ENCODE measurements around the gene ZBTB7A. TPM values are rescaled to one million over a fixed set of nuclear protein-coding genes. Genes with fewer than 3 reads are reported as not detected.

Gene ZBTB7A
- total and polyA plus RNA-seq, 2 of the 4 experiments (the other 2 are of a cell fraction) = 3.2 to 10.3 TPM

DNA sequence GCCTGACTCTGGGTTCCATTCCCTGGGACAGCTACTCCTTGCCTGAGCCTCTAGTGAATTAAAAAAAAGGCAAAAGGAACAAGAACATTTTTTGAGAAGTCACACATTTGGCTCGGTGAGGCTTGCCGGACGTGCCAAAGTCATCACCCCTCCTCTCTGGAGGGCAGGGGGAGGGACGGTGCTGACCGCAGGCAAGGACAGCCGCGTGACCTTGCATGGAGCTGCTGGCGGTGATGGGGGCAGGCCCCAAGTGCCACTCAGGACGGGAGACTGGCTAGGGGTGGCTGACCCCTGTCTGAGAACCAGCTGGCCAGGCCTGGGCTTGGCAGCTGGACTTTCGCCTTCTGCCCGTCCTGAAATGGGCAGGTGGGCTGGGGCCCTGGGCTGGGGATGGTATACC, 30.8 kb upstream of the ZBTB7A start:
- Histone ChIP-seq H3K4me3 (ENCODE audit: insufficient read depth, low read depth, low read length) (no peak overlapping the region), H3K4me1 (ENCODE audit: control insufficient read depth, insufficient read depth, low read length) (no peaks in the 10 kb centered on the region), H3K9me1 (ENCODE audit: insufficient read depth, low read length) (no peaks in the 10 kb centered on the region), H3K9me3 (ENCODE audit: control insufficient read depth, insufficient read depth, low read length) (no peaks in the 10 kb centered on the region), H3K36me3 (ENCODE audit: control insufficient read depth, insufficient read depth, low read length) (peaks cover 70% of the 10 kb centered on the region), H3K14ac (replicated peaks; ENCODE audit: low read depth, low read length) (no peak overlapping the region), H3K18ac (ENCODE audit: low read depth, low read length) (no peak overlapping the region), H3K4me2 (ENCODE audit: low read depth, low read length) (no peak overlapping the region), H3K9ac (ENCODE audit: low read depth, low read length) (no peak overlapping the region), H2BK20ac (ENCODE audit: low read depth, low read length) (no peak overlapping the region), H4K91ac (ENCODE audit: insufficient read depth, low read depth, low read length) (no peak overlapping the region), H2AFZ (replicated peaks; ENCODE audit: low read length, poor library complexity) (peak overlapping the region; percentile 51), H4K8ac (ENCODE audit: low read depth in 2 of 2, low read length in 2 of 2) (no peak overlapping the region), H3K27me3 (ENCODE audit: control insufficient read depth, insufficient read depth, low read length) (no peaks in the 10 kb centered on the region), H2BK5ac (ENCODE audit: low read depth, low read length, poor library complexity, severe bottlenecking) (no peak overlapping the region), H2BK15ac (ENCODE audit: low read depth, low read length) (no peak overlapping the region), H3K23ac (ENCODE audit: low read depth, low read length) (no peak overlapping the region), H3K27ac (ENCODE audit: insufficient read depth, low read length) (no peak overlapping the region), H4K20me1 (ENCODE audit: insufficient read depth, low read length) (no peaks in the 10 kb centered on the region; the same call in none of the 2 replicates), H2BK120ac (ENCODE audit: low read depth, low read length) (no peak overlapping the region), H3K79me1 (ENCODE audit: low read depth in 1 of 2, low read length in 2 of 2) (peaks cover 0 to 3% of the 10 kb centered on the region in 2 experiments; a peak in 1 of 4 replicates), H3K4ac (ENCODE audit: low read depth, low read length) (no peak overlapping the region), H2AK5ac (ENCODE audit: low read depth, low read length) (no peak overlapping the region), H2AK9ac (replicated peaks; ENCODE audit: low read depth, low read length, poor library complexity) (peak overlapping the region; percentile 88), H3K56ac (ENCODE audit: extremely low read depth, insufficient read depth, low read length) (no peak overlapping the region), H4K5ac (ENCODE audit: low read depth, low read length) (no peak overlapping the region)
- DNase-seq = no peak
- BruUV-seq (replicated peaks) = no TSS peak
- ChIA-PET CTCF (no interaction called here), POLR2A (ENCODE audit: unreplicated experiment) (no interaction called here)
- ATAC-seq (ENCODE audit: low read depth) = no peak
- intact Hi-C loops (cut with micrococcal nuclease) = no loop called here
- in situ Hi-C loops (cut with MboI; ENCODE audit: low sequenced_read_pairs) = no loop called here
- dilution Hi-C loops (cut with HindIII; ENCODE audit: low sequenced_read_pairs, unreplicated experiment) = no loop called here
- TF ChIP-seq, protein P1, sequence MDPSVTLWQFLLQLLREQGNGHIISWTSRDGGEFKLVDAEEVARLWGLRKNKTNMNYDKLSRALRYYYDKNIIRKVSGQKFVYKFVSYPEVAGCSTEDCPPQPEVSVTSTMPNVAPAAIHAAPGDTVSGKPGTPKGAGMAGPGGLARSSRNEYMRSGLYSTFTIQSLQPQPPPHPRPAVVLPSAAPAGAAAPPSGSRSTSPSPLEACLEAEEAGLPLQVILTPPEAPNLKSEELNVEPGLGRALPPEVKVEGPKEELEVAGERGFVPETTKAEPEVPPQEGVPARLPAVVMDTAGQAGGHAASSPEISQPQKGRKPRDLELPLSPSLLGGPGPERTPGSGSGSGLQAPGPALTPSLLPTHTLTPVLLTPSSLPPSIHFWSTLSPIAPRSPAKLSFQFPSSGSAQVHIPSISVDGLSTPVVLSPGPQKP (IDR thresholded peaks at IDR 0.05; ENCODE audit: borderline replicate concordance, low read depth, low read length) = no peak
- no peak for TF ChIP-seq USF2 (IDR thresholded peaks at IDR 0.05; ENCODE audit: low read depth, low read length)
- no peak for TF ChIP-seq CEBPB (IDR thresholded peaks at IDR 0.05; ENCODE audit: low read depth, low read length)
- no peak for TF ChIP-seq BHLHE40 (IDR thresholded peaks at IDR 0.05; ENCODE audit: low read depth, low read length)
- TF ChIP-seq RCOR1 (IDR thresholded peaks at IDR 0.05; ENCODE audit: insufficient replicate concordance, low read length) = no peak
- no peak for TF ChIP-seq NFE2L2 (IDR thresholded peaks at IDR 0.05; ENCODE audit: low read depth, low read length)
- TF ChIP-seq CHD1 (IDR thresholded peaks at IDR 0.05; ENCODE audit: low read depth, low read length) = no peak
- TF ChIP-seq MAZ (IDR thresholded peaks at IDR 0.05; ENCODE audit: borderline replicate concordance, low read depth, low read length) = no peak
- TF ChIP-seq POLR2A (IDR thresholded peaks at IDR 0.05; ENCODE audit: low read depth, low read length) = no peak
- TF ChIP-seq RAD21 (IDR thresholded peaks at IDR 0.05; ENCODE audit: low read length) = no peak
- no CpG with 5 or more reads among the region's 11 CpGs for WGBS, 2 experiments (ENCODE audit: extremely low coverage in 2 of 2, insufficient read length in 1 of 2)
